ENCODE results near the gene UBE2G2.
"Not testable (repeated sequence)": the region's sequence is repeated elsewhere in the genome, so short reads cannot be mapped to it uniquely, and the experiment has no call there.

The UBE2G2 gene

GRCh38 chr21:44842087-44842486, 40.5 kb upstream of the UBE2G2 start:
- Mint-ChIP-seq H3K4me1 (peaks cover 4% of the 10 kb centered on the region), H3K4me3 (no peak overlapping the region), H3K27me3 (peaks cover 16% of the 10 kb centered on the region), H3K9me3 (no peaks in the 10 kb centered on the region), H3K36me3 (no peaks in the 10 kb centered on the region), H3K27ac (no peak overlapping the region)
- DNase-seq (ENCODE audit: low spot score in 2 of 2) (no peak), ATAC-seq (ENCODE audit: low read depth) (no peak)

- no peak for ATAC-seq (ENCODE audit: low read depth)
- H3K4me3 Mint-ChIP-seq = no peak overlapping the region
- peaks cover 17% of the 10 kb centered on the region for H3K27me3 Mint-ChIP-seq
These were observed 39.2 kb upstream of the UBE2G2 start for GRCh38 chr21:44840771-44841170.

GRCh38 chr21:44838951-44839350, 37.3 kb upstream of the UBE2G2 start:
- Mint-ChIP-seq H3K9me3 (no peaks in the 10 kb centered on the region), H3K27ac (no peak overlapping the region), H3K4me1 (no peaks in the 10 kb centered on the region), H3K27me3 (peaks cover 14% of the 10 kb centered on the region), H3K36me3 (no peaks in the 10 kb centered on the region), H3K4me3 (no peak overlapping the region)
- ATAC-seq (ENCODE audit: low read depth) (no peak), DNase-seq (ENCODE audit: low spot score in 2 of 2) (no peak)

More at GRCh38 chr21:44840771-44841170, 39.2 kb upstream of the UBE2G2 start:
- Mint-ChIP-seq H3K27ac (no peak overlapping the region), H3K36me3 (no peaks in the 10 kb centered on the region), H3K4me1 (no peaks in the 10 kb centered on the region), H3K9me3 (no peaks in the 10 kb centered on the region)
- no peak for DNase-seq (ENCODE audit: low spot score in 2 of 2)

GRCh38 chr21:44838039-44838895, 36.6 kb upstream of the UBE2G2 start:
- DNase-seq (ENCODE audit: low spot score in 2 of 2) (no peak), ATAC-seq (ENCODE audit: low read depth) (no peak)
- H3K36me3 Mint-ChIP-seq = no peaks in the 10 kb centered on the region
- H3K4me1 Mint-ChIP-seq = no peaks in the 10 kb centered on the region
- H3K4me3 Mint-ChIP-seq = no peak overlapping the region
- peaks cover 14% of the 10 kb centered on the region for H3K27me3 Mint-ChIP-seq
- H3K27ac Mint-ChIP-seq = no peak overlapping the region
- H3K9me3 Mint-ChIP-seq = no peaks in the 10 kb centered on the region

- Mint-ChIP-seq H3K9me3 (no peaks in the 10 kb centered on the region), H3K27ac (no peak overlapping the region), H3K27me3 (peaks cover 13% of the 10 kb centered on the region), H3K36me3 (no peaks in the 10 kb centered on the region), H3K4me1 (no peaks in the 10 kb centered on the region), H3K4me3 (no peak overlapping the region)
- DNase-seq (ENCODE audit: low spot score in 2 of 2) (no peak), ATAC-seq (ENCODE audit: low read depth) (no peak)
These were observed 35.9 kb upstream of the UBE2G2 start for GRCh38 chr21:44837537-44837936.

- H3K4me1 Mint-ChIP-seq = no peaks in the 10 kb centered on the region
- no peak for ATAC-seq (ENCODE audit: low read depth)
- no peak for DNase-seq (ENCODE audit: low spot score in 2 of 2)
- H3K4me3 Mint-ChIP-seq = no peak overlapping the region
- no peaks in the 10 kb centered on the region for H3K36me3 Mint-ChIP-seq
- H3K27me3 Mint-ChIP-seq = peaks cover 12% of the 10 kb centered on the region
- no peaks in the 10 kb centered on the region for H3K9me3 Mint-ChIP-seq
- no peak overlapping the region for H3K27ac Mint-ChIP-seq
These were observed 35.2 kb upstream of the UBE2G2 start for GRCh38 chr21:44836666-44837471.

- H3K27ac Mint-ChIP-seq = no peak overlapping the region
- H3K4me3 Mint-ChIP-seq = no peak overlapping the region
- no peak for ATAC-seq (ENCODE audit: low read depth)
These were observed 34.7 kb upstream of the UBE2G2 start for GRCh38 chr21:44836349-44836665.

GRCh38 chr21:44835647-44835973, 34.0 kb upstream of the UBE2G2 start:
- H3K4me1 Mint-ChIP-seq = peaks cover 5% of the 10 kb centered on the region
- ATAC-seq (ENCODE audit: low read depth) = no peak
- H3K36me3 Mint-ChIP-seq = no peaks in the 10 kb centered on the region
- peaks cover 10% of the 10 kb centered on the region for H3K27me3 Mint-ChIP-seq
- DNase-seq (ENCODE audit: low spot score in 2 of 2) = no peak
- no peak overlapping the region for H3K27ac Mint-ChIP-seq
- no peaks in the 10 kb centered on the region for H3K9me3 Mint-ChIP-seq
- H3K4me3 Mint-ChIP-seq = no peak overlapping the region

More at GRCh38 chr21:44836349-44836665, 34.7 kb upstream of the UBE2G2 start:
- Mint-ChIP-seq H3K36me3 (no peaks in the 10 kb centered on the region), H3K4me1 (peaks cover 1% of the 10 kb centered on the region), H3K9me3 (no peaks in the 10 kb centered on the region), H3K27me3 (peaks cover 10% of the 10 kb centered on the region)
- DNase-seq (ENCODE audit: low spot score in 2 of 2) = no peak

GRCh38 chr21:44834951-44835646, 33.5 kb upstream of the UBE2G2 start:
- H3K9me3 Mint-ChIP-seq = no peaks in the 10 kb centered on the region
- H3K4me1 Mint-ChIP-seq = peaks cover 5% of the 10 kb centered on the region

GRCh38 chr21:44834231-44834950, 32.8 kb upstream of the UBE2G2 start:
- no peaks in the 10 kb centered on the region for H3K36me3 Mint-ChIP-seq
- H3K4me3 Mint-ChIP-seq = no peak overlapping the region
- H3K27me3 Mint-ChIP-seq = peaks cover 8% of the 10 kb centered on the region
- no peak for ATAC-seq (ENCODE audit: low read depth)
- H3K9me3 Mint-ChIP-seq = no peaks in the 10 kb centered on the region
- DNase-seq (ENCODE audit: low spot score in 2 of 2) = no peak
- no peak overlapping the region for H3K27ac Mint-ChIP-seq
- H3K4me1 Mint-ChIP-seq = peaks cover 5% of the 10 kb centered on the region

More at GRCh38 chr21:44834951-44835646, 33.5 kb upstream of the UBE2G2 start:
- ATAC-seq (ENCODE audit: low read depth) (no peak), DNase-seq (ENCODE audit: low spot score in 2 of 2) (no peak)
- H3K27ac Mint-ChIP-seq = no peak overlapping the region
- peaks cover 10% of the 10 kb centered on the region for H3K27me3 Mint-ChIP-seq
- H3K36me3 Mint-ChIP-seq = no peaks in the 10 kb centered on the region
- H3K4me3 Mint-ChIP-seq = no peak overlapping the region

- Mint-ChIP-seq H3K27ac (no peak overlapping the region), H3K9me3 (peaks cover 2% of the 10 kb centered on the region), H3K4me3 (no peak overlapping the region), H3K4me1 (peaks cover 5% of the 10 kb centered on the region), H3K27me3 (peaks cover 5% of the 10 kb centered on the region), H3K36me3 (no peaks in the 10 kb centered on the region)
- ATAC-seq (ENCODE audit: low read depth) (no peak), DNase-seq (ENCODE audit: low spot score in 2 of 2) (no peak)
These were observed 32.0 kb upstream of the UBE2G2 start for GRCh38 chr21:44833663-44834062.

- not testable (repeated sequence) for H3K27ac Mint-ChIP-seq; H3K4me1 Mint-ChIP-seq; ATAC-seq (ENCODE audit: low read depth); H3K27me3 Mint-ChIP-seq; DNase-seq (ENCODE audit: low spot score in 2 of 2); H3K9me3 Mint-ChIP-seq; H3K36me3 Mint-ChIP-seq; H3K4me3 Mint-ChIP-seq
These were observed 31.1 kb upstream of the UBE2G2 start for GRCh38 chr21:44832516-44833255.

GRCh38 chr21:44831227-44831860, 29.7 kb upstream of the UBE2G2 start:
- Mint-ChIP-seq H3K27ac (peak overlapping the region; percentile 29), H3K9me3 (peaks cover 15% of the 10 kb centered on the region), H3K4me1 (peaks cover 5% of the 10 kb centered on the region), H3K27me3 (peaks cover 3% of the 10 kb centered on the region), H3K4me3 (peak overlapping the region; percentile 18), H3K36me3 (peaks cover 5% of the 10 kb centered on the region)
- no peak for DNase-seq (ENCODE audit: low spot score in 2 of 2)
- ATAC-seq (ENCODE audit: low read depth) = peak; percentile 34

Data from memory B cell (primary cell).